ENCODE results near the gene RPS19BP1.

The RPS19BP1 gene

DNA sequence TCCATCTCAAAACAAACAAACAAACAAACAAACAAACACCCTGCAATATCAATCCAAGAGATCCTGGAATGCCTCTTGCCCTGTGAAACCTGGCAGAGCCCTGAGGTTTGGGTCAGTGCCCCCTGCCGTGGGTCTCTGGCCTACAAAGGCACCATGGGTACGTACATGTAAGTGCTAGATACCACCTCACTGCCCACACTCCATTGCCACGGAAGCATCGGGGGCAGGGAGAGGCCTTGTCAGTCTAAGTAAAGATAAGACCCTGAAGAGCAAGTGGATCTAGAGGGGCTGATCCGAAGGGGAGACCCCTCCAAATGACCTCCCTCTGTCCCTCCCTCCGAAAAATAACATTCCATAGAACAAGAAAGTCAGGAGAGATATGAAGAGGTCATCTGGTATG, 32.4 kb downstream of the RPS19BP1 start:
- H2BK12ac ChIP-seq (ENCODE audit: low read length in 2 of 2), result no peak overlapping the region
- H3K27me3 ChIP-seq (ENCODE audit: control insufficient read depth in 1 of 2, insufficient read depth in 1 of 2, low read length in 2 of 2), result no peaks in the 10 kb centered on the region

DNA sequence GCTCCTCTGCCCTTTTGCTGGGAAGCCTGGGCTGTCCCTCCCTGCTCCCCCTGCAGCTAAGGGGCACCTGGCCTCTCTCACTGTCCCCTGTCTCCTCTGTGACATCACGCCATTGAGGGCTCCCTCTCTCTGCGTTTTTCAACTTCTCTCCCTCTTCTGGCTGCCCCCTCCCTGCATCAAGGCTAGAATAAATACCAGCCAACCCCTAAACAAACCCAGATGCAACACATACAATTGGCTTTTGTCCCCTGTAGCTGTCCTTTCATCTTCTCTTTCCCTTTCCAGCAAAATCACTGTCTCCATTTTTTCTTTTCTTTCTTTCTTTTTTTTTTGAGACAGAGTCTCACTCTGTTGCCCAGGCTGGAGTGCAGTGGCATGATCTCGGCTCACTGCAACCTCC, 33.7 kb downstream of the RPS19BP1 start:
- H3K4me3 ChIP-seq (ENCODE audit: insufficient read depth in 1 of 2, low read depth in 1 of 2, low read length in 2 of 2), result no peak overlapping the region
- H3K4me1 ChIP-seq (ENCODE audit: control insufficient read depth, insufficient read depth, low read depth, low read length), result peaks cover 18% of the 10 kb centered on the region
- H3K27me3 ChIP-seq (ENCODE audit: control insufficient read depth in 1 of 2, insufficient read depth in 1 of 2, low read length in 2 of 2), result no peaks in the 10 kb centered on the region
- no peak overlapping the region for H3K9ac ChIP-seq (ENCODE audit: low read length)
- H3K23ac ChIP-seq (ENCODE audit: low read length in 2 of 2), result no peak overlapping the region
- H2BK120ac ChIP-seq (ENCODE audit: low read depth, low read length), result no peak overlapping the region
- H3K9me3 ChIP-seq (ENCODE audit: control insufficient read depth, low read length), result no peaks in the 10 kb centered on the region
- H2AK5ac ChIP-seq (ENCODE audit: low read length, severe bottlenecking), result no peak overlapping the region
- H3K18ac ChIP-seq (ENCODE audit: low read depth in 1 of 2, low read length in 2 of 2), result no peak overlapping the region
- H2AFZ ChIP-seq (ENCODE audit: low read depth, low read length), result no peak overlapping the region
- H2BK5ac ChIP-seq (ENCODE audit: low read depth, low read length, poor library complexity, severe bottlenecking), result no peak overlapping the region
- no peak overlapping the region for H3K4ac ChIP-seq (ENCODE audit: low read depth in 1 of 2, low read length in 2 of 2)
- H4K91ac ChIP-seq (ENCODE audit: low read length), result no peak overlapping the region
- no peaks in the 10 kb centered on the region for H3K36me3 ChIP-seq (ENCODE audit: control insufficient read depth in 1 of 2, insufficient read depth in 2 of 2, low read depth in 1 of 2, low read length in 2 of 2)
- DNase-seq, result no peak
- H3K4me2 ChIP-seq (ENCODE audit: low read length, poor library complexity, severe bottlenecking), result no peak overlapping the region
- H2BK15ac ChIP-seq (ENCODE audit: low read depth, poor library complexity, severe bottlenecking), result no peak overlapping the region
- WGBS, result 23% methylated on average over 2 of the region's 3 CpGs
- H3K14ac ChIP-seq (ENCODE audit: low read length in 2 of 2), result no peak overlapping the region
- no peak overlapping the region for H2BK12ac ChIP-seq (ENCODE audit: low read length in 2 of 2)
- H3K27ac ChIP-seq (ENCODE audit: low read length, poor library complexity, severe bottlenecking), result no peak overlapping the region
- H3K79me1 ChIP-seq (replicated peaks; ENCODE audit: low read length, poor library complexity, severe bottlenecking), result no peaks in the 10 kb centered on the region
- H4K8ac ChIP-seq (ENCODE audit: low read length), result no peak overlapping the region

More for the DNA sequence above, 32.4 kb downstream of the RPS19BP1 start:
- H3K9ac ChIP-seq (ENCODE audit: low read length), result no peak overlapping the region
- no peak overlapping the region for H4K91ac ChIP-seq (ENCODE audit: low read length)
- H2BK5ac ChIP-seq (ENCODE audit: low read depth, low read length, poor library complexity, severe bottlenecking), result no peak overlapping the region
- peaks cover 11 to 12% of the 10 kb centered on the region in 2 experiments for H3K36me3 ChIP-seq (ENCODE audit: control insufficient read depth in 1 of 2, insufficient read depth in 2 of 2, low read depth in 1 of 2, low read length in 2 of 2)
- H2AK5ac ChIP-seq (ENCODE audit: low read length, severe bottlenecking), result peak overlapping the region; percentile 31
- no peak overlapping the region for H2BK15ac ChIP-seq (ENCODE audit: low read depth, poor library complexity, severe bottlenecking)
- H3K4ac ChIP-seq (ENCODE audit: low read depth in 1 of 2, low read length in 2 of 2), result no peak overlapping the region
- DNase-seq, result no peak
- H3K9me3 ChIP-seq (ENCODE audit: control insufficient read depth, low read length), result no peaks in the 10 kb centered on the region
- no peak overlapping the region for H3K23ac ChIP-seq (ENCODE audit: low read length in 2 of 2)
- H3K4me3 ChIP-seq (ENCODE audit: insufficient read depth in 1 of 2, low read depth in 1 of 2, low read length in 2 of 2), result no peak overlapping the region
- no peak overlapping the region for H3K4me2 ChIP-seq (ENCODE audit: low read length, poor library complexity, severe bottlenecking)
- no peak overlapping the region for H3K27ac ChIP-seq (ENCODE audit: low read length, poor library complexity, severe bottlenecking)
- WGBS, result 85% methylated on average over 4 of the region's 6 CpGs
- no peak overlapping the region for H2BK120ac ChIP-seq (ENCODE audit: low read depth, low read length)
- H3K4me1 ChIP-seq (ENCODE audit: control insufficient read depth, insufficient read depth, low read depth, low read length), result peaks cover 18% of the 10 kb centered on the region
- H3K18ac ChIP-seq (ENCODE audit: low read depth in 1 of 2, low read length in 2 of 2), result no peak overlapping the region
- H3K79me1 ChIP-seq (replicated peaks; ENCODE audit: low read length, poor library complexity, severe bottlenecking), result peaks cover 6% of the 10 kb centered on the region
- H4K8ac ChIP-seq (ENCODE audit: low read length), result no peak overlapping the region
- no peak overlapping the region for H3K14ac ChIP-seq (ENCODE audit: low read length in 2 of 2)
- H2AFZ ChIP-seq (ENCODE audit: low read depth, low read length), result no peak overlapping the region

DNA sequence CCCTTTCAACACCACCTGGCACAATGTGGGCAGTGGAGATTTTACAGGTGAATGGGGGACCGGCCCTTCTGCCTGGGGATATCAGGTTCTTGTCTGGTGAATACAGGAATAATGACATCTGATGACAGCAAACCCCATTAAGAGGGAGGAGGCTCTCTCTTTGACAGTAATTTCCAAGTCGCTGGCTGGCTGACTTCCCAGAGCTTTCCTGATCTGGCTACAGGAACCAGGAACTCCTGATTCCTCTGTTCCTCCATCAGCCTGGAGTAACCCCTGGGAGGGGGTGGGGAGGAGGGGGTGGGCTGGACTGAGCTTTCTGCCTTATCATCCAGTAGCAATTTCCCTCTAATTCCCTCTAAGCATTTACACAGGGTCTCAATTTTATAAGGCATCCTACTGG, 34.2 kb downstream of the RPS19BP1 start:
- Histone ChIP-seq H2AFZ (ENCODE audit: low read depth, low read length) (no peak overlapping the region), H3K4ac (ENCODE audit: low read depth in 1 of 2, low read length in 2 of 2) (no peak overlapping the region), H3K9me3 (ENCODE audit: control insufficient read depth, low read length) (no peaks in the 10 kb centered on the region), H3K79me1 (replicated peaks; ENCODE audit: low read length, poor library complexity, severe bottlenecking) (no peaks in the 10 kb centered on the region), H3K23ac (ENCODE audit: low read length in 2 of 2) (peak overlapping the region in 1 of 2 experiments; percentile 30), H3K18ac (ENCODE audit: low read depth in 1 of 2, low read length in 2 of 2) (no peak overlapping the region), H3K4me1 (ENCODE audit: control insufficient read depth, insufficient read depth, low read depth, low read length) (peaks cover 15% of the 10 kb centered on the region), H3K4me2 (ENCODE audit: low read length, poor library complexity, severe bottlenecking) (no peak overlapping the region), H2AK5ac (ENCODE audit: low read length, severe bottlenecking) (no peak overlapping the region), H2BK5ac (ENCODE audit: low read depth, low read length, poor library complexity, severe bottlenecking) (no peak overlapping the region), H3K27ac (ENCODE audit: low read length, poor library complexity, severe bottlenecking) (no peak overlapping the region), H3K36me3 (ENCODE audit: control insufficient read depth in 1 of 2, insufficient read depth in 2 of 2, low read depth in 1 of 2, low read length in 2 of 2) (no peaks in the 10 kb centered on the region), H4K91ac (ENCODE audit: low read length) (no peak overlapping the region), H2BK120ac (ENCODE audit: low read depth, low read length) (no peak overlapping the region), H3K14ac (ENCODE audit: low read length in 2 of 2) (no peak overlapping the region), H2BK15ac (ENCODE audit: low read depth, poor library complexity, severe bottlenecking) (no peak overlapping the region), H3K9ac (ENCODE audit: low read length) (no peak overlapping the region), H3K27me3 (ENCODE audit: control insufficient read depth in 1 of 2, insufficient read depth in 1 of 2, low read length in 2 of 2) (no peaks in the 10 kb centered on the region), H4K8ac (ENCODE audit: low read length) (no peak overlapping the region), H2BK12ac (ENCODE audit: low read length in 2 of 2) (no peak overlapping the region), H3K4me3 (ENCODE audit: insufficient read depth in 1 of 2, low read depth in 1 of 2, low read length in 2 of 2) (no peak overlapping the region)
- WGBS, result 100% methylated on average over 1 of the region's 2 CpGs
- DNase-seq, result no peak

DNA sequence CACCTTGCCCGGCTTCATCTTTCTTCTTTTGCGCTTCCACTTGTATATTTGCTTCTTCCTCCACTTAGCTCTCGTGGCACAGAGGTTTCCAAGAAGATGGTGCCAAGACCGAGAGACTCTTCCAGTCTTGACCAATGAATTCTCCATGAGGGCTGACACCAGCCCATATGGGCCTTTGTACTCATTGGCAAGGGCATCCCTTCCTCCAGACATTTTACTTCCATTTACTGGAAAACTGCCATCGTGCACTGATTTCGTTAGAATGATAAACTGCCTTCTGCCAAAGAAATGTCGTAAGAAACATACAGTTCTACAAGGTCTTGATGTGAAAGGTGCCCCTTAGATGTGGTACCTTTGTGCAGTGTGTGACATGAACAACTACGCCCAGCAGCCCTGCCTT, 35.1 kb downstream of the RPS19BP1 start:
- no peak overlapping the region for H3K4ac ChIP-seq (ENCODE audit: low read depth in 1 of 2, low read length in 2 of 2)

More for the DNA sequence above, 35.1 kb downstream of the RPS19BP1 start:
- Histone ChIP-seq H3K27ac (ENCODE audit: low read length, poor library complexity, severe bottlenecking) (no peak overlapping the region), H3K9ac (ENCODE audit: low read length) (no peak overlapping the region), H4K91ac (ENCODE audit: low read length) (no peak overlapping the region), H3K4me3 (ENCODE audit: insufficient read depth in 1 of 2, low read depth in 1 of 2, low read length in 2 of 2) (no peak overlapping the region), H3K4me1 (ENCODE audit: control insufficient read depth, insufficient read depth, low read depth, low read length) (peaks cover 13% of the 10 kb centered on the region), H2BK120ac (ENCODE audit: low read depth, low read length) (no peak overlapping the region), H2AFZ (ENCODE audit: low read depth, low read length) (no peak overlapping the region), H3K9me3 (ENCODE audit: control insufficient read depth, low read length) (no peaks in the 10 kb centered on the region), H3K36me3 (ENCODE audit: control insufficient read depth in 1 of 2, insufficient read depth in 2 of 2, low read depth in 1 of 2, low read length in 2 of 2) (no peaks in the 10 kb centered on the region), H3K79me1 (replicated peaks; ENCODE audit: low read length, poor library complexity, severe bottlenecking) (no peaks in the 10 kb centered on the region), H2AK5ac (ENCODE audit: low read length, severe bottlenecking) (no peak overlapping the region), H2BK5ac (ENCODE audit: low read depth, low read length, poor library complexity, severe bottlenecking) (no peak overlapping the region), H3K23ac (ENCODE audit: low read length in 2 of 2) (no peak overlapping the region), H3K14ac (ENCODE audit: low read length in 2 of 2) (no peak overlapping the region), H4K8ac (ENCODE audit: low read length) (no peak overlapping the region), H3K4me2 (ENCODE audit: low read length, poor library complexity, severe bottlenecking) (no peak overlapping the region), H2BK12ac (ENCODE audit: low read length in 2 of 2) (no peak overlapping the region), H3K18ac (ENCODE audit: low read depth in 1 of 2, low read length in 2 of 2) (no peak overlapping the region), H3K27me3 (ENCODE audit: control insufficient read depth in 1 of 2, insufficient read depth in 1 of 2, low read length in 2 of 2) (no peaks in the 10 kb centered on the region), H2BK15ac (ENCODE audit: low read depth, poor library complexity, severe bottlenecking) (no peak overlapping the region)
- WGBS, result 97% methylated on average over 8 of the region's 8 CpGs
- DNase-seq, result no peak

Data from mesenchymal stem cell (in vitro differentiated cells and primary cell).